Activated naive CD4-positive, alpha-beta T cell treated with anti-CD3 and anti-CD28 coated beads, Interleukin-2, amount 50 U/mL, for 24 hours (primary cell): Measurements from ENCODE around the gene TRIM38.
"Not testable (repeated sequence)": the region's sequence is repeated elsewhere in the genome, so short reads cannot be mapped to it uniquely, and the experiment has no call there.

Experiments
- H3K27ac Mint-ChIP-seq: one replicate; pipeline ENCODE4 v1.8.0; 2021; ENCODE audit warnings: mild to moderate bottlenecking, mixed read lengths
- H3K27me3 Mint-ChIP-seq: one replicate; pipeline ENCODE4 v1.8.0; 2021; ENCODE audit warnings: mixed read lengths
- H3K36me3 Mint-ChIP-seq: one replicate; pipeline ENCODE4 v1.8.0; 2021; ENCODE audit warnings: mixed read lengths
- H3K4me1 Mint-ChIP-seq: one replicate; pipeline ENCODE4 v1.8.0; 2021; ENCODE audit warnings: mixed read lengths
- H3K4me3 Mint-ChIP-seq: one replicate; pipeline ENCODE4 v1.8.0; 2021; ENCODE audit warnings: mild to moderate bottlenecking, mixed read lengths
- H3K9me3 Mint-ChIP-seq: one replicate; pipeline ENCODE4 v1.8.0; 2021; ENCODE audit warnings: mixed read lengths

TRIM38 gene, protein sequence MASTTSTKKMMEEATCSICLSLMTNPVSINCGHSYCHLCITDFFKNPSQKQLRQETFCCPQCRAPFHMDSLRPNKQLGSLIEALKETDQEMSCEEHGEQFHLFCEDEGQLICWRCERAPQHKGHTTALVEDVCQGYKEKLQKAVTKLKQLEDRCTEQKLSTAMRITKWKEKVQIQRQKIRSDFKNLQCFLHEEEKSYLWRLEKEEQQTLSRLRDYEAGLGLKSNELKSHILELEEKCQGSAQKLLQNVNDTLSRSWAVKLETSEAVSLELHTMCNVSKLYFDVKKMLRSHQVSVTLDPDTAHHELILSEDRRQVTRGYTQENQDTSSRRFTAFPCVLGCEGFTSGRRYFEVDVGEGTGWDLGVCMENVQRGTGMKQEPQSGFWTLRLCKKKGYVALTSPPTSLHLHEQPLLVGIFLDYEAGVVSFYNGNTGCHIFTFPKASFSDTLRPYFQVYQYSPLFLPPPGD

DNA sequence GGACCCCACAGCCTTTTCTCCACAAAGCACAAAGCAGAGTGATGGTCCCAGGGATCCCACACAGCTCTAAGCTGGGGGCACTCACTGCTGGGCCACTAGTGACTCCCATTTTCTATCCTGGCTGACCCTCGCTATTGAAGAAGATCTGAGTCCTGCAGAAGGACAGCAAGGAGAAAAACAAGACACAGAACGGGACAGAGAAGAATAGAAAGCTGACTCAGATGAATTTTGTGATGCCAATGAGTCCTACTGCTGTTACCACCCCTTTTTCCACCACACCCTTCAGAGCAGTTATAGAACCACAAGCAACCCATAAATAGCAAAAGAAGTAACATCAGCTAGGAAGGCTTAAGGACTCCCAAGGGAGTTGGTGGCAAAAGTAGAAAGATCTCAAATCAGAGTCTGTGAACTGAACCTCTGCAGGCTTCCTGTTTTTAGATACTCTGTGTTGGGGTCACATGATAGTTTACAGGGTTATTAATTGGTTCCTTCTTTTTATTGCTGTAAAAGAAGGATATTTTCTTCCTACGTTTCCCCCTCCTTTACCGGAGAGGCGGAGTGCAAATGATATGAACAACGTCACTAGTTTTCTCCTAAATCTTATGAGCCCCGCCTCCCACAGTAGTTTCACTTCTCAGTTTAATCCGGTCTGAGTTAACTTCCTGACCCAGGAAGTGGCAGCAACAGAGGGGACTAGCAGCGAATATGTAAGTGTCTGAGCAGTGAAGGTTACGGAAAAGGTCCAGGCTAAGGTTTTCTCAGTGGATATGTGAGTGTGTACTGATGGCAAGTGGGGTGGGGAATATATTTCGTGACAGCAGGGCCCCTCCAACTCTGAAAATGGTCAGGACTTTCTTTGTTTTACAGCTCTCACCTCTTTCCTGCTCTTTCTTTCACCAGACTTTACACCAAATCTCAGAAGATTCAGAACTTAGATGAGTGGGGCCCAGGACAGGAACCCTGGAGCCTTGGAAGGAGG is at the start of gene TRIM38:
Gene TRIM38 (plus strand): TSS at position 654 of the 979 bp plus-strand sequence. CDS start 3,721 bp downstream, outside the sequence.
- H3K36me3 Mint-ChIP-seq = peaks cover 15% of the 10 kb centered on the region
- no peaks in the 10 kb centered on the region for H3K27me3 Mint-ChIP-seq
- H3K4me3 Mint-ChIP-seq = peak within 1 kb of the TSS; percentile 99
- H3K27ac Mint-ChIP-seq = peak within 1 kb of the TSS; percentile 99
- peaks cover 90% of the 10 kb centered on the region for H3K4me1 Mint-ChIP-seq
- no peaks in the 10 kb centered on the region for H3K9me3 Mint-ChIP-seq

DNA sequence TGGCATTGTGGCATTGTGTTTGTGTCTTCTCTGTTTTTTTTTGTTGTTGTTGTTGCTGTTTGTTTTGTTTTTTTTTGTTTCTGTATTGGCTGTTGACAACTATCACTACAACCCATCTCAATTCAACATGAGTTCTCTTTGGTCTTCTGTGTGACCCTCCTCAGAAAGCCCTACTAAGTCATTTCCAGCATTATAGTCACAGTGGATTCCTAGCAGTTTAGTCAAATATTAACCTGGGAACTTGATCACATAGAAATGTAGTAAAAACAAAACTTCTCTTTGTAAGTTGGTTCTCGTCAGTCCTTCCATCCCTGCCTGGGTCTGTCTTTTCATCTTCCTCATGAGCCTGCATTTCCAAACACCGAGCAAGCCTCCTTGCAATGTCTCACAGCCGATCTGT is 48.9 kb upstream of the TRIM38 start:
- Mint-ChIP-seq H3K36me3 (no peaks in the 10 kb centered on the region), H3K4me1 (peaks cover 9% of the 10 kb centered on the region), H3K9me3 (no peaks in the 10 kb centered on the region), H3K27me3 (no peaks in the 10 kb centered on the region), H3K27ac (no peak overlapping the region), H3K4me3 (no peak overlapping the region)

DNA sequence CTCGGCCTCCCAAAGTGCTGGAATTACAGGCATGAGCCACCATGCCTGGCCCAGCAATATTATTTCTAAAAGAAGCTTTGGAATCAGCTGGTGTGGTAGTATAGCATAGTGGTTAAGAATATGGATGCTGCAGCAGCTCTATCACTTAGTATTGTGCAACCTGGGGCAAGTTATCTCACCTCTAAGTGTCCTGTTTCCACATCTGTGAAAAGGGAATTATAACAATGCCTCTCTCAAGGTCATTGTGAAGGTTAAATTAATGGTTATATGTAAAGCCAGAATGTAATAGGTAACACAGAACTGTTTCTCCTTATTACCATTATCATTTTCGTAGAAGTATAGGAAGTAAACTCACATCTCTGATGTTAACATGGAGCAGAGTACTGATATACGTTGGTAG is 46.3 kb upstream of the TRIM38 start:
- H3K36me3 Mint-ChIP-seq = no peaks in the 10 kb centered on the region
- H3K4me3 Mint-ChIP-seq = no peak overlapping the region
- H3K4me1 Mint-ChIP-seq = peaks cover 9% of the 10 kb centered on the region
- H3K27me3 Mint-ChIP-seq = no peaks in the 10 kb centered on the region
- H3K9me3 Mint-ChIP-seq = no peaks in the 10 kb centered on the region
- H3K27ac Mint-ChIP-seq = no peak overlapping the region

DNA sequence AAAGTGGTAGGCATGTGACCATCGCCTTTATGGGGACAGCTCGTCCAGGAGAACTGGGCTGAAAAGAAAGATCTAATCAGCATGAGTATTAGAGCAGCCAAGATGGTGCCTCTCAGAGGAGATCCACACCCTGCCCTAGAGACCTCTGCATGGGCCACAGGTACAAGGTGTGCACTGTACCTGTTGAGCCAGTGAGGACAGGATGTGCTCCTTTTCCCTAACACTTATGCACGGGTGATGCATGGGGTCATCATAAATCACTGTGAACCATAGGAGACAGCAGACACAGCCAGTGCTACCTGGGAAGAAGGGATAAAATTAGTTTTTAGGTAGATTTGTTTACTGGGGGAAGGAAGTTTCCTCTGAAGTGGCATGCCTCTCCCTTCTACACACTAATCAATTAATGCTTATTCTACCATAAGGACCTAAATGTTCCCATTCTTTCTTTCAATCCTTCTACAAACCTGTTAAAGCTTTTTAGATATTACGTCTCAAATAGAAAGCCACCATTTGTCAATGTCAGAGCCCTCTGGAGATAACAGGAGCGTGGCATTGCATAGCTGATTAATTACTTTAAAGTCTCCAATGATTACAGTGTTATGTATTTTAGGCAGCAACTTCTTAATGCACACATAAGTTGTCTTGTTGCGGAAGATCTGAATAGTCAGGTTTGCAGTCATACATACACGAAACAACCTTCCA is 45.7 kb upstream of the TRIM38 start:
- H3K9me3 Mint-ChIP-seq = no peaks in the 10 kb centered on the region
- H3K27me3 Mint-ChIP-seq = no peaks in the 10 kb centered on the region
- peaks cover 9% of the 10 kb centered on the region for H3K4me1 Mint-ChIP-seq
- no peaks in the 10 kb centered on the region for H3K36me3 Mint-ChIP-seq
- no peak overlapping the region for H3K4me3 Mint-ChIP-seq
- H3K27ac Mint-ChIP-seq = no peak overlapping the region

DNA sequence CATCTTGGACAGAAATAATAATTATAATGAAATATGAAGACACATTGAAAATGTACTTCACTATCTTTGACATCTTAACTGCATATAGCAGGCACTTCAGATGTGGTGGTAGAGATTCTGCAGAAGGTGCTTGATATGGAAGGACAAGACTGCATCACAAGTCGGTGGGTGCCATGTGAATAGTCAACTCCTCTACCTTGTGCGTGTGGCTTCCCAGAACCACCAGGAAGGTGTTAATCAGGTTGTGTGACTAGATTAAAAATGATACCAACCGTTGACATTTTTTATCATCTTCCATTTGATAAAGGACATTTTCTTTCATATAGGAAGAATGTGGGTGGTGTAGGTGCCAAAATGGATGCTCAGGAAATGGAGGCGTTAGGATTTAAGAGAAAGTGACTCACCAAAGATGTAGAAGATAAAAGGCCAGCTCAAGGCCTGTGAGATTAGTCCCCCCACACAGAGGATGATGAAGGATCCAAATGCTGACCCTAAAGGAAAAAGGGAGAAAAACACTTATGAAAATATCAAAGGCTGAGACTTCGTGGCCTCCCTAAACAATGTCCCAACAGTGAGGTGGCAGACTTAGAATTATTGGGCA is 44.4 kb upstream of the TRIM38 start:
- Mint-ChIP-seq H3K4me3 (no peak overlapping the region), H3K27me3 (no peaks in the 10 kb centered on the region), H3K4me1 (peaks cover 9% of the 10 kb centered on the region), H3K36me3 (no peaks in the 10 kb centered on the region), H3K9me3 (no peaks in the 10 kb centered on the region), H3K27ac (peak overlapping the region; percentile 33)

DNA sequence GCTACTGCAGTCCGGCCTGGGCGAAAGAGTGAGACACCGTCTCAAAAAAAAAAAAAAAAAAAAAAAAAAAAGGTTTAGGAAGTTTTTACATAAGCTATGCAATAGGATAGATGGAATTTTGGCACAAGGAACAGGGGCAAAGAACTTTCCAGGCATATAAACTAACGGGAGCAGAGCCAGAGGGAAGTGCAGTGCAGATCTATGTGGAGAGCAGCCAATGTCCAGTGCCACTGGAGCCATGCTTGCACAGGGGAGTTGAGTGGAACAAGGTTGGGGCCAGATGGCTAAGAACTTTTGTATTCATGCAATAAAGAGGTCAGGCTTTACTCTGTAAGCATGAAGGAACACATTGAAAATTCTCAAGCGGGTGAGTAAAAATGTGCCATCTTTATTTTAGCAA is 42.9 kb upstream of the TRIM38 start:
- Mint-ChIP-seq H3K27me3 (no peaks in the 10 kb centered on the region), H3K4me1 (peaks cover 9% of the 10 kb centered on the region), H3K36me3 (no peaks in the 10 kb centered on the region), H3K27ac (no peak overlapping the region), H3K4me3 (no peak overlapping the region), H3K9me3 (no peaks in the 10 kb centered on the region)

DNA sequence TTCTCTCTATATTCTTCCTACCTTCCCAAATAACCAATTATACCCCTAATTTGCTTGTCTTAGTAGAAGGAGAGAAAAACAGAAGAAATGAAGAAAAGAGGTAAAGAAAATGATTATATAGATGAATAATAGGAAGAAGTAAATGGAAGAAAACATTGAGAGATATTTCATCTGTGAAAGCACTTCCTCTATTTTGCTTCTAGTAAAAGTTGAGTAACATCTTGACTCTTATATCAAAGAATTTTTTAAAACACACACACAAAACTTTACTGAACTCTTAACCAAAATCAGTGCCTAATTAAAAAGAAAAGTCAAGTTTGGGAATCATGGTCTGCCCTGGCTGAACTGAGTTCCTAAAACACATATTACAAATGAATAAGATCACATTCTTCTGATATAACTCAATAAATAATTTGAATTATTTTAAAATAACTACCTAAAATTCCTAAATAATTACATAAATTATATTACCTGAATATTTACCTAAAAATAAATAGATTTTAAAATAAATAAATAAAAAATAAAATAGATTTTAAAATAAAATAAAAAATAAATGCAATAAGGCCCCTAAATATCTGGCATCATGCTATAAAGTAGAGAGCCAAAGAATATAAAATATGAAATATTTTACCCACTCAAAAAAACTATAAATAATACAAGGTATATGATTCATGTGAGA is 40.9 kb upstream of the TRIM38 start:
- H3K27ac Mint-ChIP-seq = no peak overlapping the region
- no peaks in the 10 kb centered on the region for H3K27me3 Mint-ChIP-seq
- H3K4me3 Mint-ChIP-seq = no peak overlapping the region
- H3K4me1 Mint-ChIP-seq = peaks cover 9% of the 10 kb centered on the region
- H3K36me3 Mint-ChIP-seq = no peaks in the 10 kb centered on the region
- no peaks in the 10 kb centered on the region for H3K9me3 Mint-ChIP-seq

DNA sequence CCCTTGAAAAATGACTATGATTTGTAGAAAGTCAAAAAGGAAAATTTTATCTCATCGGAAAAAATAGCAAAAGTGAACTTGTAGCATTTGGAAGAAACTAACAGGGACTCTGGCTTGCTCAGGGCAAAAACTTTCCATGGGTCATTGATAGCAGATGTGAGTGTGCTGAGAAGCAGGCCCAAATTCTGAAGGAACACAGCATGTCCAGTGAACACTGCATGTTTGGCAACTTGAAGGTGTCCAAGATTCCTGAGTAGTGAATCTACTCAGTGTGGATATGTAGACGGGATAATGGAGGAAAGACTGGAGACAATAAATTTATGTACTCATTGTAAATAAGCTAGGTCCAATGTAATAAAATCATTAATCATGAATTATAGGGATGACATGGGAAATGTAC is 40.3 kb upstream of the TRIM38 start:
- Mint-ChIP-seq H3K4me1 (peaks cover 9% of the 10 kb centered on the region), H3K9me3 (no peaks in the 10 kb centered on the region), H3K36me3 (no peaks in the 10 kb centered on the region), H3K27ac (no peak overlapping the region), H3K4me3 (no peak overlapping the region), H3K27me3 (no peaks in the 10 kb centered on the region)

DNA sequence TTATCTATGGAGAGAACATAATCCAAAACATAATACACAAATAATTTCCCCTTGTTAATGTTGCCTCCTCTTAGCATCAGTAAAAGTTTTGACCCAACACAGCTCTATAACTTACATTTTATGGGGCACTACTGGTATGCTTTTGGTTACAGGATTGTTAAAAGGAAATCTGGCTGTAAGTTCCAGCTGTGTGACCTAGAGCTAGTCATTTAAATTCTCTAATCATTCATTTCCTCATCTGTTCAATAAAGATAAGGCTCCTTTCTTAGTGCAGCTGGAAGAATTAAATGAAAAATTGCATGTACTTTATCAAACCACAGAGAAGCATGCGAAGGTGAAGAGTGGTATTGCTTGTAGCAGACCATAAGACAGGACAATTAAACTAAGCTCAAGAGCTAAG is 36.7 kb upstream of the TRIM38 start:
- Mint-ChIP-seq H3K4me1 (no peaks in the 10 kb centered on the region), H3K4me3 (no peak overlapping the region), H3K27me3 (no peaks in the 10 kb centered on the region), H3K36me3 (no peaks in the 10 kb centered on the region), H3K9me3 (no peaks in the 10 kb centered on the region), H3K27ac (no peak overlapping the region)

DNA sequence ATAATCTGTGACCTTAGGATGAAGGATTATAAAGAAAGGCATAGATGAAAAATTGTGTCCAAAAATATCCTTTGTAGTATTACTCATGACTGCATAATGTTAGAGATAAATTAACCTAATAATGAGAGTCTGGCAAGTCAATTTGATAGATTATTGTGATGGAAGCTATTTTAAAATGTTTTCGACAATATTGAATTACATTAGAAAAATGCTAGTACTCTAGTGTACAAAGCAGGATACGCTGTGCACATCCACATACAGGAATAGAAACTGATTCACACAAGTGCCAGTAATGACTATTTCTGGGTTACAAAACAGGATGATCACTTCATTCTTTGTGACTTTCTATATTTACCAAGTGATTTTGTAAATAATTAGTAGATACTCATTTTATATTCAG is 35.4 kb upstream of the TRIM38 start:
- Mint-ChIP-seq H3K4me3 (no peak overlapping the region), H3K36me3 (no peaks in the 10 kb centered on the region), H3K4me1 (no peaks in the 10 kb centered on the region), H3K27ac (no peak overlapping the region), H3K9me3 (no peaks in the 10 kb centered on the region), H3K27me3 (no peaks in the 10 kb centered on the region)

DNA sequence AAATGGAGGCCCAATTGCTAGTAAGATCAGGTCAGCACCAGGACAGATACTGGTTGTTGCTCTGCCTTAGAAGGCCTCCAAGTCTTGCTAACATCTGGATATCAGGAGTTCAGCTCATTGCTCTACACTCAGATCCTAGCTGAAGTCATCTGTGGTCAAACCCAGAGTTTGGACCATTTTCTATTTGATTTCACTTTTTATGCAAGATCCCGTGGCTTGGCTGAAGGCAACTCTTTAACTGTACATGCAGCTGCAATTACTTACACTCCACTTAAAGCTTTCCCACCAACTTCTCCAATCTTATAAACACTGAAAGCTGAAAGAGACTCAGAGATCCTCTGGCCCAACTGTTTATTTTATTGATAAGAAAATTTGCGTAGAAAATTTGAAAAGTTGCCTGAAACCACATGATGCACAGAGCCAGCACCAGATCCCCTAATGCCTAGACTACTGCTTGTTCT is 34.8 kb upstream of the TRIM38 start:
- H3K9me3 Mint-ChIP-seq = no peaks in the 10 kb centered on the region

DNA sequence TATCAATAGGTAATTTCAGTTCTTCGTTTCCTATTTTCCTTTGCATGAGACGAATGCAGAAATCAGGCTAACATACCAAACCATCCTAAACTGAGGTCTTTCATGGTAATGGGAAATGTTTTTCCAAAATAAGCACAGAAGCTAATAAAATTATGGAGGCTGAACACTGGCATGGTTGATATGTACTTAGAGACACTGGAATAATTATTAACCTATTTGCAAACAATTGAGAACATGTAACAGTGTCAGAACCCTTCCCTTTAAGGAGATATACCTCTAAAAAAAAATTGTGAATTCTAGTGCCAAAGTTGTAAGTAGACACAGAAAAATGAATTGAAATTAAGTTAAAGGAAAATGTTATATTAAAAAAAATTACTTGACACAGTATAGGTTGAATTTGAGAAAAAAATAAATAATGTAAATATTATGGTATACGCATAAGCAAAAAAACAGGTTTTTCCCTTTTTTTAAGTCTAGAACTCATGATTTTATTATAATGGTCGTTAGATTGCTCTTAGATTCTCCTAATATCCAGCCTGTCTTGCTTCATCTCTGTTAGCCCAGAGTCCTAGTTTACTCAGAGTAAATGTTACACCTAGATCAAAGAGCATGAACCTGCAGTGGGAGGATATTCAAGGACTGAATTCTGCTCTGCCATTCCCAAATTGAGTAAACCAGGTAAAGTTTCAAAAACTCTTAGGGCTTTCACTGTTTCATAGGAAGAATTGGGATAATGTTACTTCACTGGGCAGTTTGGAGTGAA is 33.9 kb upstream of the TRIM38 start:
- Mint-ChIP-seq H3K27me3 (no peaks in the 10 kb centered on the region), H3K36me3 (no peaks in the 10 kb centered on the region), H3K4me1 (no peaks in the 10 kb centered on the region), H3K9me3 (no peaks in the 10 kb centered on the region), H3K4me3 (no peak overlapping the region), H3K27ac (no peak overlapping the region)

More for the DNA sequence above, 34.8 kb upstream of the TRIM38 start:
- H3K4me3 Mint-ChIP-seq = no peak overlapping the region
- no peak overlapping the region for H3K27ac Mint-ChIP-seq
- no peaks in the 10 kb centered on the region for H3K27me3 Mint-ChIP-seq
- no peaks in the 10 kb centered on the region for H3K36me3 Mint-ChIP-seq
- H3K4me1 Mint-ChIP-seq = no peaks in the 10 kb centered on the region

DNA sequence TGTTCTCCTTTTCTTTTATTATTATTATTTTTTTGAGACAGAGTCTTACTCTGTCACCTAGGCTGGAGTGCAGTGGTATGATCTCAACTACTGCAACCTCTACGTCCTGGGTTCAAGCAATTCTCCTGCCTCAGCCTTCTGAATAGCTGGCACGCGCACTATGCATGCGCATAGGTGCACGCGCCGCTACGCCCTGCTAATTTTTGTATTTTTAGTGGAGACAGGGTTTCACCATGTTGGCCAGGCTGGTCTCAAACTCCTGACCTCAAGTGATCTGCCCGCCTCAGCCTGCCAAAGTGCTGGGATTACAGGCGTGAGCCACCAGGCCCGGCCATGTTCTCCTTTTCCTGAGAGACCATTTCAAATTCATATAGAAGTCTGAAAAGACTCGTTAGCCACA is 32.8 kb upstream of the TRIM38 start:
- H3K4me3 Mint-ChIP-seq, H3K27me3 Mint-ChIP-seq, H3K27ac Mint-ChIP-seq, H3K4me1 Mint-ChIP-seq, H3K36me3 Mint-ChIP-seq, H3K9me3 Mint-ChIP-seq: not testable (repeated sequence)
